Measurements from ENCODE around the gene XYLT1.
A peak's percentile ranks its signal among the peaks of the same experiment; 100 is the strongest.
"Not testable (repeated sequence)": the region's sequence is repeated elsewhere in the genome, so short reads cannot be mapped to it uniquely, and the experiment has no call there.

Gene XYLT1

GRCh38 chr16:17491140-17491662, 20.4 kb upstream of the XYLT1 start:
- DNase-seq (ENCODE audit: low read depth) = no peak

GRCh38 chr16:17488506-17488905, 17.7 kb upstream of the XYLT1 start:
- DNase-seq (ENCODE audit: low read depth) = no peak

GRCh38 chr16:17483351-17483750, 12.6 kb upstream of the XYLT1 start:
- no peak for DNase-seq (ENCODE audit: low read depth)

- not testable (repeated sequence) for DNase-seq (ENCODE audit: low read depth)
These were observed 11.6 kb upstream of the XYLT1 start for GRCh38 chr16:17482341-17482740.

GRCh38 chr16:17481736-17482135, 11.0 kb upstream of the XYLT1 start:
- no peak for DNase-seq (ENCODE audit: low read depth)

GRCh38 chr16:17477260-17477545, 6.4 kb upstream of the XYLT1 start:
- not testable (repeated sequence) for DNase-seq (ENCODE audit: low read depth)

GRCh38 chr16:17476414-17477259, 5.9 kb upstream of the XYLT1 start:
- peak; percentile 19 for DNase-seq (ENCODE audit: low read depth)

- no peak for DNase-seq (ENCODE audit: low read depth)
These were observed 4.3 kb upstream of the XYLT1 start for GRCh38 chr16:17475104-17475503.

- no peak for DNase-seq (ENCODE audit: low read depth)
These were observed 3.8 kb upstream of the XYLT1 start for GRCh38 chr16:17474572-17474971.

GRCh38 chr16:17474037-17474436, 3.3 kb upstream of the XYLT1 start:
- DNase-seq (ENCODE audit: low read depth) = no peak

GRCh38 chr16:17471719-17472461, 1.1 kb upstream of the XYLT1 start:
- DNase-seq (ENCODE audit: low read depth) = no peak

- no peak for DNase-seq (ENCODE audit: low read depth)
These were observed 415 bp downstream of the XYLT1 start for GRCh38 chr16:17470182-17470907.

- no peak for DNase-seq (ENCODE audit: low read depth)
These were observed 999 bp downstream of the XYLT1 start for GRCh38 chr16:17469741-17470181.

GRCh38 chr16:17469011-17469740, 1.6 kb downstream of the XYLT1 start:
- DNase-seq (ENCODE audit: low read depth) = no peak

GRCh38 chr16:17468611-17469010, 2.1 kb downstream of the XYLT1 start:
- no peak for DNase-seq (ENCODE audit: low read depth)

GRCh38 chr16:17467923-17468540, 2.7 kb downstream of the XYLT1 start:
- no peak for DNase-seq (ENCODE audit: low read depth)

GRCh38 chr16:17466876-17467275, 3.9 kb downstream of the XYLT1 start:
- DNase-seq (ENCODE audit: low read depth) = no peak

GRCh38 chr16:17465460-17465859, 5.3 kb downstream of the XYLT1 start:
- no peak for DNase-seq (ENCODE audit: low read depth)

GRCh38 chr16:17463335-17463734, 7.4 kb downstream of the XYLT1 start:
- DNase-seq (ENCODE audit: low read depth) = no peak

GRCh38 chr16:17461951-17462729, 8.6 kb downstream of the XYLT1 start:
- DNase-seq (ENCODE audit: low read depth) = no peak

GRCh38 chr16:17460890-17461289, 9.9 kb downstream of the XYLT1 start:
- no peak for DNase-seq (ENCODE audit: low read depth)

Measured in activated T-cell treated with anti-CD3 and anti-CD28 coated beads for 24 hours (primary cell).